Activated T-helper 1 cell treated with anti-CD3 and anti-CD28 coated beads, Interleukin-12 subunit alpha, Interleukin-12 subunit beta, Interleukin-2, Interleukin-4 antibody, amounts not matched to agents 30 ng/mL and 10 ng/mL and 1 ng/mL, durations not matched to agents 14 hours and 24 hours and 36 hours (primary cell): ENCODE results near the gene TSHR. TPM values are rescaled to one million over a fixed set of nuclear protein-coding genes. Genes with fewer than 3 reads are reported as not detected.
"Not testable (repeated sequence)": the region's sequence is repeated elsewhere in the genome, so short reads cannot be mapped to it uniquely, and the experiment has no call there.

Source experiments
- DNase-seq: peaks from one replicate; pipeline ENCODE4 v3.0.0; 2021; ENCODE audit warnings: low spot score
- H3K27ac Mint-ChIP-seq: one replicate; pipeline ENCODE4 v1.8.0; 2021; ENCODE audit warnings: mild to moderate bottlenecking, mixed read lengths
- H3K27me3 Mint-ChIP-seq: one replicate; pipeline ENCODE4 v1.8.0; 2022; ENCODE audit warnings: mild to moderate bottlenecking, moderate library complexity, mixed read lengths; ENCODE audit not compliant: insufficient read depth
- H3K36me3 Mint-ChIP-seq: one replicate; pipeline ENCODE4 v1.8.0; 2021; ENCODE audit warnings: low read depth, mixed read lengths
- H3K4me1 Mint-ChIP-seq: one replicate; pipeline ENCODE4 v1.8.0; 2021; ENCODE audit warnings: low read depth, mixed read lengths
- H3K4me3 Mint-ChIP-seq: one replicate; pipeline ENCODE4 v1.8.0; 2021; ENCODE audit warnings: mild to moderate bottlenecking, moderate library complexity, mixed read lengths
- H3K9me3 Mint-ChIP-seq: one replicate; pipeline ENCODE4 v1.8.0; 2021; ENCODE audit warnings: mixed read lengths
- intact Hi-C: fragments of 100-400 bp; cut with micrococcal nuclease; formaldehyde crosslinking; loops from one replicate; pipeline ENCODE4 v1.15.1; 2024
- total RNA-seq: library from RNA; stranded (reverse); gene quantifications from 2 replicates; pipeline ENCODE4 v1.2.3, GENCODE V29; 2022

TSHR gene
- total RNA-seq, 1 donor from 2014 or later = 0.16 TPM

DNA sequence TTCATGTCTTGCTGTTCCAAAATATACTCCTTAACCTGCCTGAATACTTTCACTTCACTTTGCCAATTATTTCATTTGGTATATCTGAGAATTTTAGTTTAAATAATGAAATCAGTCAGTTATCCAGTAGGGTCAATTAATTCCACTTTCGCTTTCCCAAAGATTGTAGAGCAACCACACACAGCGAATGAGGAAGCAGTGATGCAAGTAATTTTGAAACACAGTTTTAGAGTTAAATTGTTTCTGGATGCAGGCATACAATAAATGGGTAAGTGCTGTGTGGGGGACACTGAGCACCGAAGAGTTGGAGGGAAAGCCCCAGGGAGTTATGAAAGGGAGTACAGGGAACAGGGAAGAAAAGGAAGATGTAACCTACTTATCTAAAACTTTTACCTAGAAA lies 62.8 kb downstream of the TSHR start:
- Mint-ChIP-seq H3K36me3 (no peaks in the 10 kb centered on the region), H3K27ac (no peak overlapping the region), H3K4me1 (no peaks in the 10 kb centered on the region), H3K9me3 (no peaks in the 10 kb centered on the region), H3K4me3 (no peak overlapping the region), H3K27me3 (peaks cover 5% of the 10 kb centered on the region)
- intact Hi-C loops = no loop called here
- DNase-seq = no peak

- no peaks in the 10 kb centered on the region for H3K36me3 Mint-ChIP-seq
- DNase-seq = no peak
- H3K4me3 Mint-ChIP-seq = no peak overlapping the region
- H3K9me3 Mint-ChIP-seq = no peaks in the 10 kb centered on the region
- H3K4me1 Mint-ChIP-seq = no peaks in the 10 kb centered on the region
- H3K27ac Mint-ChIP-seq = no peak overlapping the region
- intact Hi-C loops = no loop called here
- peaks cover 5% of the 10 kb centered on the region for H3K27me3 Mint-ChIP-seq
These were observed 63.3 kb downstream of the TSHR start for GRCh38 chr14:81018684-81019083.

DNA sequence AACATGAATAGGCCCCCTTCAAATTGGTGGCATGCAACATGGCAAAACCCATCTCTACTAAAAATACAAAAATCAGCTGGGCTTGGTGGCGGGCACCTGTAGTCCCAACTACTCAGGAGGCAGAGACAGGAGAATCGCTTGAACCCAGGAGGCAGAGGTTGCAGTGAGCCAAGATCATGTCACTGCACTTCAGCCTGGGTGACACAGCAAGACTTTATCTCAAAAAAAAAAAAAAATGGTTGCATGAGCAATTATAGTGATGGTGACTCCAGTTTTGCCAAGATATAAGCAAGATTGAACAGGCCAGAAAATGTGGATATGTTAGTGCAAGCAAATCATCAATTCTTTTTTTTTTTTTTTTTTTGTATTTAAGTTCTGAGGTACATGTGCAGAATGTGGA lies 63.7 kb downstream of the TSHR start:
- H3K36me3 Mint-ChIP-seq, H3K4me1 Mint-ChIP-seq, H3K9me3 Mint-ChIP-seq, intact Hi-C loops, H3K4me3 Mint-ChIP-seq, DNase-seq, H3K27me3 Mint-ChIP-seq, H3K27ac Mint-ChIP-seq: not testable (repeated sequence)

GRCh38 chr14:81023095-81023710 lies 67.8 kb downstream of the TSHR start:
- Mint-ChIP-seq H3K27me3 (peaks cover 3% of the 10 kb centered on the region), H3K27ac (no peak overlapping the region), H3K4me1 (no peaks in the 10 kb centered on the region), H3K4me3 (no peak overlapping the region), H3K36me3 (no peaks in the 10 kb centered on the region), H3K9me3 (no peaks in the 10 kb centered on the region)
- no peak for DNase-seq
- intact Hi-C loops = no loop called here

DNA sequence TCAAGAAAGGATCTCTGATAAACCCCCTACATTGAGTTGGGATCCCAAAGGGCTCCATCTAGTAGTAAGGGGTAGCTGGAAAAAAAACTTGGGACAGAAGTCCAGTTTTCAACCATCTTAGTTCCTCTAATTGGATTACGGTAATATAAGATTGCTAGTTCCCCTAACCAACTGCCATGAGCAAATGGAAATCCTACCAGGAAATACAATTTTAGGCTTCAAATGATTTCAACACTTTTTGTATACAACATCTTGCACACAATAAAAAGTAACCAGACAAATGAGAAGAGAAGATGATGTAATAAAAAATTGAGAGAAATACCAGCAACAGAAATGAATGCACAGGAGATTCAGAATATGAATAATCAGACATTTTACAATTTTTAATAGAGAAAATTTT lies 73.0 kb downstream of the TSHR start:
- Mint-ChIP-seq H3K4me3 (no peak overlapping the region), H3K27ac (no peak overlapping the region), H3K9me3 (no peaks in the 10 kb centered on the region), H3K36me3 (no peaks in the 10 kb centered on the region), H3K27me3 (peaks cover 3% of the 10 kb centered on the region), H3K4me1 (no peaks in the 10 kb centered on the region)
- DNase-seq = no peak
- intact Hi-C loops = no loop called here

- Mint-ChIP-seq H3K4me1 (no peaks in the 10 kb centered on the region), H3K9me3 (peaks cover 6% of the 10 kb centered on the region), H3K27me3 (peaks cover under 1% of the 10 kb centered on the region), H3K36me3 (peaks cover 1% of the 10 kb centered on the region), H3K4me3 (no peak overlapping the region), H3K27ac (no peak overlapping the region)
- intact Hi-C loops = no loop called here
- no peak for DNase-seq
These were observed 76.1 kb downstream of the TSHR start for GRCh38 chr14:81031488-81031887.

DNA sequence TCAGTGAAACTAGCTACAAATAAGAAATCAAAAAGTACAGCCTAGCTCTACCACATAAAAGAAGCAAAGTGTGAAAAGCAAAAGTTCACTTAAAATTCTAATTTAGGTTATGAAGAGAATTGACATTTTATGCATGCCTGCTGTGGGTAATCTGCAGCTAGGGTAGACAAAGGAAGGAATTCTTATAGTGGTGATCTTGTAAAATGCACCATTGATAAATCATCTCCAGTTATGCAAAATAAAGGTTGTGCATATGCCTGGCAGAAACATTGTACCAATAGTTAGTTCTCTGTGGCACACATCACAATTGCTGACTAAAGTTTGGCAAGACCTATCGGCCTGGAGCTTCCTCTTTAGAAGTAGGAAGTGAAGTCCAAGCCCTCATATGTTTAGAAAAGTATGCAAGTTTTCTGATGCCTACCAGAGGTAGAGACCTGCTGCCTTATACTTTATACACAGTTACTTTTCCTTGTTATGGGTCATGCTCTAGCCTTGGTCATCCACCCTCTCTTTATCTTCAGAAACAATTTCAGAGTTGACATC lies 78.3 kb downstream of the TSHR start:
- Mint-ChIP-seq H3K4me3 (no peak overlapping the region), H3K36me3 (peaks cover 1% of the 10 kb centered on the region), H3K27ac (no peak overlapping the region), H3K4me1 (no peaks in the 10 kb centered on the region), H3K9me3 (peaks cover 6% of the 10 kb centered on the region), H3K27me3 (peaks cover 6% of the 10 kb centered on the region)
- no peak for DNase-seq
- intact Hi-C loops = no loop called here

GRCh38 chr14:81042438-81042837 lies 87.0 kb downstream of the TSHR start:
- no peak for DNase-seq
- intact Hi-C loops = no loop called here
- H3K9me3 Mint-ChIP-seq = no peaks in the 10 kb centered on the region
- H3K4me1 Mint-ChIP-seq = no peaks in the 10 kb centered on the region
- H3K27ac Mint-ChIP-seq = no peak overlapping the region
- H3K4me3 Mint-ChIP-seq = no peak overlapping the region
- peaks cover 8% of the 10 kb centered on the region for H3K27me3 Mint-ChIP-seq
- no peaks in the 10 kb centered on the region for H3K36me3 Mint-ChIP-seq

DNA sequence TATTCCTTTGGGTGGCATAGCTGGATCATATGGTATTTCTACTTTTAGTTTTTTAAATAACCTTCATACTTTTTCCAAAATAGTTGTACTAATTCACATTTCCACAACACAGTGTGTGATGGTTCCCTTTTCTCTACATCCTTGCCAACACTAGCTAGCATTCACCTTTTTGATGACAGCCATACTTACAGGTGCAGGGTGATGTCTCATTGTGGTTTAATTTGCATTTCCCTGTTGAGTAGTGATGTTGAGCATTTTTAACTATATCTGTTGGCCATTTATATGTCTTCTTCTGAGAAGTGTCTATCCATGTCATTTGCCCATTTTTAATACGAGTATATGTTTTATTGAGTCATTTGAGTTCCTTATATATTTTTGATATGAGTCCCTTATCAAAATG lies 96.1 kb downstream of the TSHR start:
- Mint-ChIP-seq H3K4me3 (no peak overlapping the region), H3K36me3 (no peaks in the 10 kb centered on the region), H3K4me1 (no peaks in the 10 kb centered on the region), H3K27ac (no peak overlapping the region), H3K9me3 (peaks cover 10% of the 10 kb centered on the region), H3K27me3 (peaks cover 4% of the 10 kb centered on the region)
- DNase-seq = no peak
- intact Hi-C loops = no loop called here

DNA sequence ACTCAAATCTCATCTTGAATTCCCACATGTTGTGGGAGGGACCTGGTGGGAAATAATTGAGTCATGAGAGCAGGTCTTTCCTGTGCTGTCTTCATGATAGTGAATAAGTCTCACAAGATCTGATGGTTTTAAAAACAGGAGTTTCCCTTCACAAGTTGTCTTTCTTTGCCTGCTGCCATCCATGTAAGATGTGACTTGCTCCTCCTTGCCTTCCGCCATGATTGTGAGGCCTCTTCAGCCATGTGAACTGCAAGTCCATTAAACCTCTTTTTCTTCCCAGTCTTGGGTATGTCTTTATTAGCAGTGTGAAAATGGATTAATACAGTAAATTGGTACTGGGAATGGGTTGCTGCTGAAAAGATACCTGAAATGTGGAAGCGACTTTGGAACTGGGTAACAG lies 98.6 kb downstream of the TSHR start:
- H3K4me3 Mint-ChIP-seq, DNase-seq, H3K27me3 Mint-ChIP-seq, H3K36me3 Mint-ChIP-seq, H3K27ac Mint-ChIP-seq, H3K4me1 Mint-ChIP-seq, intact Hi-C loops: not testable (repeated sequence)
- H3K9me3 Mint-ChIP-seq = peaks cover 10% of the 10 kb centered on the region

GRCh38 chr14:81055971-81056370 lies 100.5 kb downstream of the TSHR start:
- peaks cover 10% of the 10 kb centered on the region for H3K9me3 Mint-ChIP-seq
- no peaks in the 10 kb centered on the region for H3K4me1 Mint-ChIP-seq
- H3K27me3 Mint-ChIP-seq = peaks cover 3% of the 10 kb centered on the region
- H3K36me3 Mint-ChIP-seq = no peaks in the 10 kb centered on the region
- H3K4me3 Mint-ChIP-seq = no peak overlapping the region
- intact Hi-C loops = loop anchor here (5.0 kb wide), 1 partner anchor 106 kb away; no protein-coding TSS in a partner anchor
- DNase-seq = no peak
- no peak overlapping the region for H3K27ac Mint-ChIP-seq

GRCh38 chr14:81062380-81062779 lies 107.0 kb downstream of the TSHR start:
- intact Hi-C loops = loop anchor here (5.0 kb wide), 3 partner anchors 65 to 110 kb away; no protein-coding TSS in a partner anchor
- H3K36me3 Mint-ChIP-seq = no peaks in the 10 kb centered on the region
- no peak overlapping the region for H3K27ac Mint-ChIP-seq
- H3K4me3 Mint-ChIP-seq = no peak overlapping the region
- H3K9me3 Mint-ChIP-seq = no peaks in the 10 kb centered on the region
- DNase-seq = no peak
- H3K27me3 Mint-ChIP-seq = peaks cover 3% of the 10 kb centered on the region
- H3K4me1 Mint-ChIP-seq = no peaks in the 10 kb centered on the region

DNA sequence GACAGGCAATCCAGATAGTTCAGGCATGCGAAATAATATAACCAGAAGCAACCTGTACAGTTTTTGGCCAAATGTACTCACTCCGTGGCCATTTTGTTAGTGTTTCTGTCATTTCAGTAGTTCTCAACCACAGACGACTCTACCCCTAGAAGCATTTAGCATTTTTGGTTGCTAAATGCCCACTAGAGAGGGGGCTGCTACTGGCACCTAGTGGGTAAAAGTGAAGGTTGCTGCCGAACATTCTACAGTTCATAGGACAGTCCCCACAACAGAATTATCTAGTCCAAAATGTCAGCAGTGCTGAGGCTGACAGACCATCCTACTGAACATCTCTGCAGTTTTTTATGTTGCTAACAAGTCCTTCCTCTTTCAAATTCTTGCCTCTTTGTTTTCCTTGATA lies 107.4 kb downstream of the TSHR start:
- intact Hi-C loops = loop anchor here (5.0 kb wide), 3 partner anchors 66 to 111 kb away; no protein-coding TSS in a partner anchor
- Mint-ChIP-seq H3K27ac (no peak overlapping the region), H3K4me1 (no peaks in the 10 kb centered on the region), H3K27me3 (peaks cover 3% of the 10 kb centered on the region), H3K9me3 (no peaks in the 10 kb centered on the region), H3K36me3 (no peaks in the 10 kb centered on the region), H3K4me3 (no peak overlapping the region)
- DNase-seq = no peak

- Mint-ChIP-seq H3K9me3 (peaks cover 8% of the 10 kb centered on the region), H3K27ac (no peak overlapping the region), H3K4me1 (no peaks in the 10 kb centered on the region), H3K36me3 (no peaks in the 10 kb centered on the region), H3K4me3 (no peak overlapping the region), H3K27me3 (no peaks in the 10 kb centered on the region)
- intact Hi-C loops = no loop called here
- DNase-seq = no peak
These were observed 111.3 kb downstream of the TSHR start for GRCh38 chr14:81066672-81067071.
